Uterus (tissue), 4 donors: ENCODE data around the gene GDF9. TPM values are rescaled to one million over a fixed set of nuclear protein-coding genes. Genes with fewer than 3 reads are reported as not detected.
A peak's percentile ranks its signal among the peaks of the same experiment; 100 is the strongest.

Experiments used
- DNase-seq, 2 donors: peaks; one replicate each; pipeline ENCODE4 v3.0.0-alpha.2; 2019 to 2020
- H3K27ac ChIP-seq, 2 donors: fragments of 200-600 bp; sonication (generic); 1 replicate in 1 of 2; 2 replicates in 1 of 2; pipeline ENCODE4 v1.5.1; 2016 to 2018
- H3K27me3 ChIP-seq, 2 donors: fragments of 200-600 bp; sonication (generic); one replicate each; pipeline ENCODE4 v1.5.1; 2018 to 2019; ENCODE audit warnings: control low read depth in 1 of 2
- H3K36me3 ChIP-seq, 2 donors: fragments of 200-600 bp; sonication (generic); one replicate each; pipeline ENCODE4 v1.5.1; 2019; ENCODE audit warnings: control low read depth in 1 of 2
- H3K4me1 ChIP-seq, 2 donors: fragments of 200-600 bp; sonication (generic); one replicate each; pipeline ENCODE4 v1.5.1; 2018 to 2019; ENCODE audit warnings: control low read depth in 1 of 2
- H3K4me3 ChIP-seq, 2 donors: fragments of 200-600 bp; sonication (generic); 1 replicate in 1 of 2; 2 replicates in 1 of 2; pipeline ENCODE4 v1.5.1; 2018 to 2019; ENCODE audit warnings: mild to moderate bottlenecking in 1 of 2
- H3K9me3 ChIP-seq, 2 donors: fragments of 200-600 bp; sonication (generic); one replicate each; pipeline ENCODE4 v1.5.1; 2019; ENCODE audit warnings: control low read depth in 1 of 2
- POLR2A ChIP-seq, 2 donors: fragments of 450-650 bp; IDR thresholded peaks; one replicate each; pipeline ENCODE4 v1.6.1; 2016; ENCODE audit warnings: antibody characterized with exemption in 2 of 2, mild to moderate bottlenecking in 1 of 2, moderate library complexity in 1 of 2
- intact Hi-C: fragments of 100-400 bp; cut with DNase I; formaldehyde crosslinking; loops from one replicate; pipeline ENCODE4 v1.15.1; 2023; ENCODE audit warnings: low total_unique reads
- total RNA-seq, 4 donors: library from RNA; depleted of rRNA in 3 of 4; stranded (reverse); fragments of >200 nt in 3 of 4; gene quantifications; one replicate each; pipeline versions ENCODE4 v1.1.0 to v1.2.4, GENCODE V29; 2014 to 2023
- TF ChIP-seq, protein P1 (sequence below), 4 experiments: fragments of 200-600 bp in 2 of 4; fragments of 450-650 bp in 2 of 4; sonication (generic) in 2 of 4; IDR thresholded peaks; one replicate each; pipeline ENCODE4 v1.5.1; 2016 to 2019; ENCODE audit warnings: antibody characterized with exemption in 4 of 4, mild to moderate bottlenecking in 2 of 4, moderate library complexity in 1 of 4
- donor health status: DM: yes; HTN: yes; CAD: no.

Gene GDF9
- total RNA-seq, 4 donors from 2014 or later = 0.18 to 1.8 (median 0.62) TPM; not detected in 1

DNA sequence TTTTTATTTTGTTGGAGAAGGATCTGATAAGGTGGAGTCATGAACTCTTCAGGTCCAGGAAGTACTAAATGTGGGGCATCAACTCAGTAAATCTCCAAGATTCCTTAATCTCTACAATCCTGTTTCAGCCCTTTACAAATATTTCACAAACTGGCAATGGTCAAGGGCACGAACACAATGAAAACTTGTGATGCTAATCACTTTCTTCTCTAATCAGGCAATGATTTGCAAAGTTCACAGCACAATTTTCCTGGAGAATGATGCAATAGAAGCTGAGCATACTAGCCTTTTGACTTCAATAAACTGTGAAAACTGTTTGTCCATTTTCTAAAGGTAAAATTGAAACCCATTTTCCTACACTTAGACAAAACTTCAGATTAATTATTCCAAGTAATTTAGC, 16.9 kb downstream of the GDF9 start:
- no peak for DNase-seq
- no peaks in the 10 kb centered on the region for H3K4me1 ChIP-seq

DNA sequence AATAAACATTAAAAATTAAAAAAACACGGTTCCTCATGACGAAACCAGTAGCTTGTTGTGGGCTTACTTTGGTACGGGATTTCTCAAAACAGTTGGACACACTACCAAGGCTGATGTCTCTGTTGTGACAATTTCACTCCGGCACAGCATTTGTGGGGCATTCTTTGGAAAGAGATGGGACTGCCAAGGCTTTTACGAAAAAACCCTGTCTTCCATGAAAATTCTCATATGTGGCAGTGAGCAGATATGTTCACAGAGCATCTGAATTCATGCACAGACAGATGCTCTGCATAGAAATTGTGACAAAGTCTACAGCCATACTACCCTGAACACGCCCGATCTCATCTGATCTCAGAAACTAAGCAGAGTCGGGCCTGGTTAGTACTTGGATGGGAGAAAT, 18.0 kb downstream of the GDF9 start:
- TF ChIP-seq, protein P1, sequence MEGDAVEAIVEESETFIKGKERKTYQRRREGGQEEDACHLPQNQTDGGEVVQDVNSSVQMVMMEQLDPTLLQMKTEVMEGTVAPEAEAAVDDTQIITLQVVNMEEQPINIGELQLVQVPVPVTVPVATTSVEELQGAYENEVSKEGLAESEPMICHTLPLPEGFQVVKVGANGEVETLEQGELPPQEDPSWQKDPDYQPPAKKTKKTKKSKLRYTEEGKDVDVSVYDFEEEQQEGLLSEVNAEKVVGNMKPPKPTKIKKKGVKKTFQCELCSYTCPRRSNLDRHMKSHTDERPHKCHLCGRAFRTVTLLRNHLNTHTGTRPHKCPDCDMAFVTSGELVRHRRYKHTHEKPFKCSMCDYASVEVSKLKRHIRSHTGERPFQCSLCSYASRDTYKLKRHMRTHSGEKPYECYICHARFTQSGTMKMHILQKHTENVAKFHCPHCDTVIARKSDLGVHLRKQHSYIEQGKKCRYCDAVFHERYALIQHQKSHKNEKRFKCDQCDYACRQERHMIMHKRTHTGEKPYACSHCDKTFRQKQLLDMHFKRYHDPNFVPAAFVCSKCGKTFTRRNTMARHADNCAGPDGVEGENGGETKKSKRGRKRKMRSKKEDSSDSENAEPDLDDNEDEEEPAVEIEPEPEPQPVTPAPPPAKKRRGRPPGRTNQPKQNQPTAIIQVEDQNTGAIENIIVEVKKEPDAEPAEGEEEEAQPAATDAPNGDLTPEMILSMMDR (IDR thresholded peaks at IDR 0.05) = no peak
- no peak for TF ChIP-seq POLR2A (IDR thresholded peaks at IDR 0.05)
- H3K9me3 ChIP-seq = no peaks in the 10 kb centered on the region
- no peaks in the 10 kb centered on the region for H3K36me3 ChIP-seq
- no peak overlapping the region for H3K27ac ChIP-seq
- no peaks in the 10 kb centered on the region for H3K4me1 ChIP-seq
- H3K27me3 ChIP-seq = no peaks in the 10 kb centered on the region
- no peak overlapping the region for H3K4me3 ChIP-seq
- intact Hi-C loops = no loop called here
- no peak for DNase-seq

More for the DNA sequence above, 16.9 kb downstream of the GDF9 start:
- no peak overlapping the region for H3K27ac ChIP-seq
- intact Hi-C loops = no loop called here
- H3K27me3 ChIP-seq = no peaks in the 10 kb centered on the region
- H3K36me3 ChIP-seq = no peaks in the 10 kb centered on the region
- H3K4me3 ChIP-seq = no peak overlapping the region
- no peak for TF ChIP-seq POLR2A (IDR thresholded peaks at IDR 0.05)
- TF ChIP-seq, protein P1 (IDR thresholded peaks at IDR 0.05) = no peak
- no peaks in the 10 kb centered on the region for H3K9me3 ChIP-seq

DNA sequence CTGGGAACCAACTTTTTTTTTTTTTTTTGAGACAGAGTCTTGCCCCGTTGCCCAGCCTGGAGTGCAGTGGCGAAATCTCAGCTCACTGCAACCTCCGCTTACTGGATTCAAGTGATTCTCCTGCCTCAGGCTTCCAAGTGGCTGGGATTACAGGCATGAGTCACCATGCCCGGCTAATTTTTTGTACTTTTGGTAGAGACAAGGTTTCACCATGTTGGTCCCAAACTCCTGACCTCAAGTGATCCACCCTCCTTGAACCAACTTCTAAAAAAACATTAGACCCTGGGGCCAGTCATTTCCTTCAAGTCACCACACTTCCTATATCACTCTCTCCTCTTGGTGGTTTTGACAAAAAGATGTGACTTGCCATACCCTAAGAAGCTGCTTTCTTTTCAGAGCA, 25.0 kb downstream of the GDF9 start:
- no peaks in the 10 kb centered on the region for H3K36me3 ChIP-seq
- intact Hi-C loops = no loop called here
- no peaks in the 10 kb centered on the region for H3K27me3 ChIP-seq
- no peaks in the 10 kb centered on the region for H3K4me1 ChIP-seq
- TF ChIP-seq, protein P1 (IDR thresholded peaks at IDR 0.05) = no peak
- TF ChIP-seq POLR2A (IDR thresholded peaks at IDR 0.05) = no peak
- H3K27ac ChIP-seq = peak overlapping the region in 1 of 2 donors; percentile 97
- H3K9me3 ChIP-seq = no peaks in the 10 kb centered on the region
- DNase-seq = no peak
- no peak overlapping the region for H3K4me3 ChIP-seq

DNA sequence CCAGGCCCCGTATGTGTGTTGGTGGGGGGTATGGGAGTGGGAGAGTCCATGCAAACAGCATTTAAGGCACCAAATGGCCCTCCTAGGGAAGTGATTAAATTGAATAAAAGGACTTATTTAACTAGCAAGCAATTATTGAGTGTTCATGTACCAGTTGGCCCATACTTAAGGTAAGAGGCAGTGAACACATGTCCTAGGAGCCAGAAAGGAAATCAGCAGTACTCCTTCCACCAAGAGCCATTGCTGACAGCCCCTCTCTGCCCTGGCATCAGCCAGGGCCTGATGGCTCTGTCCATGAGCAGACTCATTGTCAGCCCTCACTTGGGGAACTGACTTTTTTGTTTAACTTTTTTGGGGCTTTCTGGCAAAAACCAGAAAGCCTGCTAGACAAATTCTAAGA, 25.4 kb downstream of the GDF9 start:
- Histone ChIP-seq H3K27me3 (no peaks in the 10 kb centered on the region), H3K36me3 (no peaks in the 10 kb centered on the region), H3K27ac (peak overlapping the region; percentile 75 to 97), H3K4me1 (no peaks in the 10 kb centered on the region), H3K4me3 (no peak overlapping the region), H3K9me3 (no peaks in the 10 kb centered on the region)
- DNase-seq = no peak
- no peak for TF ChIP-seq POLR2A (IDR thresholded peaks at IDR 0.05)
- TF ChIP-seq, protein P1 (IDR thresholded peaks at IDR 0.05) = no peak
- intact Hi-C loops = no loop called here

DNA sequence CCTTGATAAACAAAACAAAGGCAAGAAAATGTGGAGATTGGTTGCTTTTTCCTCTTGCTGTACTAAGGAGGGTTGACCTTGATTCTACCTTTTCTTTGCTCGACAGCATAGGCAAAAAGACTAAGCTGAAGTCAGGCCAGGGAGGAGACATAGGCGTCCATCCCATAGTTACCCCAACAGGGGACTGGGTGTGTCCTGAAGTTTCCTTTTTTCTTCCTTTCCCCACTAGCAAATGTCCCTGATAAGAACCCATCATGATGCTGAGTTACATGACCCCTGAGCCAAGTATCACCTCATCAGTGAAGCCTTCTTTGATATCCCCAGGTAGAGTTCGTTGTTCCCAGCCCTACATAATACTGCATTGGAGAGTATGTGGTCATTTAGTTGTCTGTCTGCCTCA, 26.0 kb downstream of the GDF9 start:
- Histone ChIP-seq H3K27ac (peak overlapping the region; percentile 75 to 97), H3K4me1 (no peaks in the 10 kb centered on the region), H3K4me3 (no peak overlapping the region), H3K9me3 (no peaks in the 10 kb centered on the region), H3K27me3 (no peaks in the 10 kb centered on the region), H3K36me3 (no peaks in the 10 kb centered on the region)
- TF ChIP-seq, protein P1 (IDR thresholded peaks at IDR 0.05) = no peak
- TF ChIP-seq POLR2A (IDR thresholded peaks at IDR 0.05) = no peak
- DNase-seq = no peak
- intact Hi-C loops = no loop called here
